Liver (tissue), 3 donors: Measurements from ENCODE around the gene SYT8.

Experiments
- TAF1 ChIP-seq: conservative IDR thresholded peaks from 2 replicates; pipeline ENCODE4 v1.6.1; 2016; ENCODE audit warnings: antibody characterized with exemption, mild to moderate bottlenecking
- TF ChIP-seq, protein P1 (sequence below): fragments of 150-350 bp; IDR thresholded peaks from 2 replicates; pipeline ENCODE4 v1.5.1; 2017; ENCODE audit warnings: improper control_type of control experiment, low read depth, low read length; ENCODE audit not compliant: missing input control
- TF ChIP-seq, protein P2 (sequence below): IDR thresholded peaks from 2 replicates; pipeline ENCODE4 v1.6.1; 2016; ENCODE audit warnings: antibody characterized with exemption
- donor health status: healthy.
- donor health status: healthy.

DNA sequence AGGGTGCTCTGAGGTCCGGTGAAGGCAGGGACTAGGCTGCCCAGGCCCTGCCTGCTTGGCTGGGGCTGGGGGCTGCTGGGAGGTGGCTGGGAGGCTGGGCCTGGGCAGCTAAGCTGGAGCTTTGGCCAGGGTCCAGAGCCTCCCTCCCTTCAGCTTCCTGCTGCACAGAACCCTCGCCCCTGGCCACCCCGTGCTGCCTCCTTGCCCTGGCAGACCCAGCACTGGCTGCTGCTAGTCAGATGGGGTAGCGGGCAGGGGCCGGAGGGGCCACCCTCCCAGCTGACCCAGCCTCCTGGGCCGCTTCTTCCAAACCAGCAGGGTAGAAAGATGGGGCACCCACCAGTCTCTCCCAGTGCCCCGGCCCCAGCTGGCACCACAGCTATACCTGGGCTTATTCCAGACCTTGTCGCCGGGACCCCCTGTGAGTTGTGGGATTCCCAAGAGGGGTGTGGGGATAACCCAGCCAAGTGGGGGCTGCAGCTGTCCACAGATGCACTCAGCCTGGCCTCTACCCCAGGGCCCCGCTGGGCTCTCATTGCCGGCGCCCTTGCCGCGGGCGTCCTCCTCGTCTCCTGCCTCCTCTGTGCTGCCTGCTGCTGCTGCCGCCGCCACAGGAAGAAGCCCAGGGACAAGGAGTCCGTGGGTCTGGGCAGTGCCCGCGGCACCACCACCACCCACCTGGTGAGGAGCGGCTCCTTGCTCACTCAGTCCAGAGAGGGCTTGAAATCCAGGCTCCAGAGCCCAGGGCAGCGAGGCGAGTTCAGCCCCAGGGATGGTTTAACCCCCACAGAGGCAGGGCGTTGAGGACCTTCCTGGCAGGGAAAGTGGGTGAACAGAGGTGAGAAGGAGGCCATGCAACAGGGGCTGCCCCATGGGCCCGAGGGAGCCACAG lies at the start of gene SYT8:
- TF ChIP-seq, protein P1, sequence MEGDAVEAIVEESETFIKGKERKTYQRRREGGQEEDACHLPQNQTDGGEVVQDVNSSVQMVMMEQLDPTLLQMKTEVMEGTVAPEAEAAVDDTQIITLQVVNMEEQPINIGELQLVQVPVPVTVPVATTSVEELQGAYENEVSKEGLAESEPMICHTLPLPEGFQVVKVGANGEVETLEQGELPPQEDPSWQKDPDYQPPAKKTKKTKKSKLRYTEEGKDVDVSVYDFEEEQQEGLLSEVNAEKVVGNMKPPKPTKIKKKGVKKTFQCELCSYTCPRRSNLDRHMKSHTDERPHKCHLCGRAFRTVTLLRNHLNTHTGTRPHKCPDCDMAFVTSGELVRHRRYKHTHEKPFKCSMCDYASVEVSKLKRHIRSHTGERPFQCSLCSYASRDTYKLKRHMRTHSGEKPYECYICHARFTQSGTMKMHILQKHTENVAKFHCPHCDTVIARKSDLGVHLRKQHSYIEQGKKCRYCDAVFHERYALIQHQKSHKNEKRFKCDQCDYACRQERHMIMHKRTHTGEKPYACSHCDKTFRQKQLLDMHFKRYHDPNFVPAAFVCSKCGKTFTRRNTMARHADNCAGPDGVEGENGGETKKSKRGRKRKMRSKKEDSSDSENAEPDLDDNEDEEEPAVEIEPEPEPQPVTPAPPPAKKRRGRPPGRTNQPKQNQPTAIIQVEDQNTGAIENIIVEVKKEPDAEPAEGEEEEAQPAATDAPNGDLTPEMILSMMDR, result no peak
- TF ChIP-seq, protein P2, sequence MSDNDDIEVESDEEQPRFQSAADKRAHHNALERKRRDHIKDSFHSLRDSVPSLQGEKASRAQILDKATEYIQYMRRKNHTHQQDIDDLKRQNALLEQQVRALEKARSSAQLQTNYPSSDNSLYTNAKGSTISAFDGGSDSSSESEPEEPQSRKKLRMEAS, result no peak
- no peak for TF ChIP-seq TAF1
